Choroid plexus epithelial cell (primary cell): ENCODE data around the gene RAI14.
"Not testable (repeated sequence)": the region's sequence is repeated elsewhere in the genome, so short reads cannot be mapped to it uniquely, and the experiment has no call there.

Source experiments
- DNase-seq: peaks from one replicate; pipeline ENCODE4 v3.0.0-alpha.2; 2010; ENCODE audit warnings: low read depth
- H3K4me3 ChIP-seq: 2 replicates; pipeline ENCODE4 v1.5.1; 2011; ENCODE audit warnings: low read depth, mild to moderate bottlenecking, control low read depth, low read length, moderate library complexity
- TF ChIP-seq, protein P1 (sequence below): conservative IDR thresholded peaks from 2 replicates; pipeline ENCODE4 v1.5.1; 2011; ENCODE audit warnings: low read depth, mild to moderate bottlenecking, control low read depth, inconsistent platforms, low read length, moderate library complexity

Gene RAI14

DNA sequence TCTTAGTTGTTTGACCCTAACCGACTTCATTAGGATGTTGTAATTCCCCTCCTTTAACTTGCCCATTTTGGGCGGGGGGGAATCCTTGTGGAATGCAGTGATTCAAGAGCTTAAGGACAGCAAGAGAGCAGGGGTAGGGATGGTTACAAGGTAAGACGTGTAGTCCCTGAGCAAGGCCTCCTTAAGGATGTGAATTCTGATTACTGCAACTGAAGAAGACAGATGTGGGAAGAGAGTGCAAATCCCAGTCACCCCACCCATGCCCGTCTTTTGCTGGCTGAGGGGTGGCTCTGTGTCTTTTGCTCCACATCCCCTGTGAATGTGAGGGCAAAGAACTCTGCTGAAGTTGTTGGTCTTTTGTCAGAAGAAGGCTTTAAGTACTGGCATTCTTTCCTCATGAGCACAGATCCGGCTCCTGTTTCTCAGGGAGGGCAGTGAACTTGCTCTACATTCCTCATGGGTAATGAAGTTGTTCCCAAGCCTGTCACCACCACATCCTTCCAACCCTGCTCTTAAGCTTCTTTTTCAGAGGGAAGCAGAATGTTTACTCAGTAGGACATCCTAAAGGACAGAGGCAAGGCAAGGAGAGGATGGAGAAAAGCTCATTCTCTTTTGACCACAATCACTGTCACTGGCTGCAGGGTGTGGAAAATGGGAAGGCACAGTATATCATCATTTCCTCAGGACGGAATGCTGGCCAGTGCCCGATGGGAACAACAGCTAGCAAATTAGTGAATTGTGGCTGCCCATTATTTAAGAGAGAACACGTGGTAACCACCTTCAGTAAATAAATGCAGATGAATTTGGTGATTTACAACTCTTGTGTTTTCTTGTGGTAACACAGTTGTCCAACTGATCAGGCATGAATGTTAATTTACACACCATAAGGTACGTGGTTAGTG is 61.5 kb downstream of the RAI14 start:
- TF ChIP-seq, protein P1, sequence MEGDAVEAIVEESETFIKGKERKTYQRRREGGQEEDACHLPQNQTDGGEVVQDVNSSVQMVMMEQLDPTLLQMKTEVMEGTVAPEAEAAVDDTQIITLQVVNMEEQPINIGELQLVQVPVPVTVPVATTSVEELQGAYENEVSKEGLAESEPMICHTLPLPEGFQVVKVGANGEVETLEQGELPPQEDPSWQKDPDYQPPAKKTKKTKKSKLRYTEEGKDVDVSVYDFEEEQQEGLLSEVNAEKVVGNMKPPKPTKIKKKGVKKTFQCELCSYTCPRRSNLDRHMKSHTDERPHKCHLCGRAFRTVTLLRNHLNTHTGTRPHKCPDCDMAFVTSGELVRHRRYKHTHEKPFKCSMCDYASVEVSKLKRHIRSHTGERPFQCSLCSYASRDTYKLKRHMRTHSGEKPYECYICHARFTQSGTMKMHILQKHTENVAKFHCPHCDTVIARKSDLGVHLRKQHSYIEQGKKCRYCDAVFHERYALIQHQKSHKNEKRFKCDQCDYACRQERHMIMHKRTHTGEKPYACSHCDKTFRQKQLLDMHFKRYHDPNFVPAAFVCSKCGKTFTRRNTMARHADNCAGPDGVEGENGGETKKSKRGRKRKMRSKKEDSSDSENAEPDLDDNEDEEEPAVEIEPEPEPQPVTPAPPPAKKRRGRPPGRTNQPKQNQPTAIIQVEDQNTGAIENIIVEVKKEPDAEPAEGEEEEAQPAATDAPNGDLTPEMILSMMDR = no peak
- DNase-seq = peak; percentile 97

DNA sequence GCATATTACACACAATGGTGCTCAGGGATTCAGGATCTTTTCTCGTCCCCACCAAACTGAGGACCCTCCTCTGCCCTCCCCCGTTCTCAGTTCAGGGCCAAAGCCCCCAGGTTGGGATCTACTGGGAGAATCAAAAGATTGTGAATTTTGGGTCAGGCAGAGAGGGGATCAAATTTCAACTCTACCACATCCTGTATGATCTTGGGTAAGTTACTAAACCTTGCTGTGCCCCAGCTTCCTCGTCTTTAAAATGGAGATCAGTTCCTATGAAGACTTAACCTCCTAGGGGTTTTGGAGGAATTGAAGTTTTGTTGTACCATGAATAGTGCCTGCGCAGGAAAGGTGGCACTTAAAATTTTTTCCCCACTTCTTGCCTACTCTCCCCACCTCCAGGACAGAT is 62.4 kb downstream of the RAI14 start:
- no peak overlapping the region for H3K4me3 ChIP-seq
- peak; percentile 48 for DNase-seq

More for the DNA sequence above, 61.5 kb downstream of the RAI14 start:
- no peak overlapping the region for H3K4me3 ChIP-seq

DNA sequence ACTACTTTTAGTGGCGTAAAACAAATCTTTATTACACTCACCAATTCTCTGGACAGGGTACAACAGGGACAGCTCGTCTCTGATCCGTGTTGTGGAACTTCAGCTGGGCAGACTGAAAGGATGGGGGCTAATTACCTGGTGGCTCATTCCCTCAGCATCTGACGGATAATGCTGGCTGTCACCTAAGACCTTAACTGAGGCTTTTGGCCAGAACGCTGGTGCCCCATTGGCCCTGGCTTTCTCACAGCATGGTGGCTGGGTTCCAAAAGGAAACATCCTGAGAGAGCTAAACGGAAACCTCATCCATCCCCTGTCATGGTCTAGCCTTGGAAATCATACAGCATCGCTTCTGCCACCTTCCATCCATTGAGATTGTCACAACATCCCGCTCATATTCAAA is 62.9 kb downstream of the RAI14 start:
- H3K4me3 ChIP-seq = no peak overlapping the region
- DNase-seq = no peak
- TF ChIP-seq, protein P1 = no peak

More for the DNA sequence above, 62.4 kb downstream of the RAI14 start:
- TF ChIP-seq, protein P1 = no peak

DNA sequence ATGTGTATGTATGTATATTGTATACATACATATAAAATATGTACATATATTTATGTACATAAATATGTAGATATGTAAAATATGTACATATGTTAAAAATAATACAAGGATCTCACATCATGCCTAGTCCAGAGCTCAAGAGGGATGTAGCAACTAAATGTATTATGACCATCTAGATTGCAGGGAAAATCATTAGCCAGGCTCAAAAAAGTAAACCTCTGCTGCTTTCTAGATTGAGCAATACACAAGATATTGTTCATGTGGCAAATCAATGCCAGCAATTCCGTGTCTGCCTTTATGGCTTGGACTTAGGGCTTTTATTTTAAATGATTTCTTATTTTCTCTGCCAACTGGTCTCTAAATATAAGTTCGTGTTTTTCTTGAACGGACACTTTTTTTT is 65.2 kb downstream of the RAI14 start:
- peak; percentile 50 for DNase-seq
- no peak overlapping the region for H3K4me3 ChIP-seq
- TF ChIP-seq, protein P1 = no peak

DNA sequence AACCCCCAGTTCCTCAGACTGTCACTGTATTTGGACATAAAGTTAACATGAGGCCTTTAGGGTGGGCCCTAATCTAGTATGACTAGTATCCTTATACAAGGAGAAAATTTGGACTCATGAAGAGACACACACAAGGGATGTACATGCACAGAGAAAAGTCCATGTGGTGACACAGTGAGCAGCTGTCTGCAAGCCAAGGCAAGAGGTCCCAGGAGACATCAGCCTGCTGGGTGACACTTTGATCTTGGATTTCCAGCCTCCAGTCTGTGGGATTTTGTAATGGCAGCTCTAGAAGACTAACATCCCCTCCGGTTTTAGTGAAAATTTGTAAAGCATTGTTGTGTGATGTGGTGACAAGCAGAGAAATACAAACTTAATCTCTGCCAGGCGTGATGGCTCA is 66.1 kb downstream of the RAI14 start:
- no peak overlapping the region for H3K4me3 ChIP-seq
- TF ChIP-seq, protein P1 = no peak
- no peak for DNase-seq

DNA sequence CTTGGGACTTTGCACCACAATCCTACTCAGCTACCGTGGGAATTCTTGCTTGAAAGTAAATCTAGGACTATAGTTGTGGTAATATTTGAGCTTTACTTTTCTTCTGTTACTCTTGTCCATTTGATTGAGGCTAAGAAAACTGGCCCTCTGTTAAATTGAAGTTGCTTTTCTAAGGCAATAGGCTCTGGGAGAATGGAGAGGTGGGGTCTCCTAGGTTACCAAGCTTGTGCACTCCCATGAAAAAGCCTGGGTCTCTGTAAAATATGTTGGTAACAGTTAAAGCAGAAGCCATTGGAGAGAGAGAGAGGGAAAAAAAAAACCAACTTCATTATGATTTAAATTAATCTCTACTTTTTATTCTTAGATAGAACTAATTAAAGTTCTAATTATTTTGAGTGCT is 68.6 kb downstream of the RAI14 start:
- TF ChIP-seq, protein P1 = no peak
- no peak overlapping the region for H3K4me3 ChIP-seq
- no peak for DNase-seq

DNA sequence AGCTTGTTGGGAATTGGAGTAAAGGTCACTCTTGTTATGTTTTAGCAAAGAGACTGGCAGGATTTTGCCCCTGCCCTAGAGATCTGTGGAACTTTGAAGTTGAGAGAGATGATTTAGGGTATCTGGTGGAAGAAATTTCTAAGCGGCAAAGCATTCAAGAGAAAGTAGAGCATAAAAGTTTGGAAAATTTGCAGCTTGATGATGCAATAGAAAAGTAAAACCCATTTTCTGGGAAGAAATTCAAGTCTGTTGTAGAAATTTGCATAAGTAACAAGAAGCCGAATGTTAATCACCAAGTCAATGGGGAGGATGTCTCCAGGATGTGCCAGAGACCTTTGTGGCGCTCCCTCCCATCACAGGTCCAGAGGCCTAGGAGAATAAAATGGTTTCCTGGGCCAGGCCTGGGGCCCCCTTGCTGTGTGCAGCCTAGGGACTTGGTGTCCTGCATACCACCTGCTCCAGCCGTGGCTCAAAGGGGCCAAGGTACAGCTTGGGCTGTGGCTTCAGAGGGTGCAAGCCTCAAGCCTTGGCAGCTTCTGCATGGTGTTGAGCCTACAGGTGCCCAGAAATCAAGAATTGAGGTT is 71.1 kb downstream of the RAI14 start:
- H3K4me3 ChIP-seq, DNase-seq: not testable (repeated sequence)
